ENCODE measurements around the gene NUP58.
"Not testable (repeated sequence)": the region's sequence is repeated elsewhere in the genome, so short reads cannot be mapped to it uniquely, and the experiment has no call there.

Gene NUP58

DNA sequence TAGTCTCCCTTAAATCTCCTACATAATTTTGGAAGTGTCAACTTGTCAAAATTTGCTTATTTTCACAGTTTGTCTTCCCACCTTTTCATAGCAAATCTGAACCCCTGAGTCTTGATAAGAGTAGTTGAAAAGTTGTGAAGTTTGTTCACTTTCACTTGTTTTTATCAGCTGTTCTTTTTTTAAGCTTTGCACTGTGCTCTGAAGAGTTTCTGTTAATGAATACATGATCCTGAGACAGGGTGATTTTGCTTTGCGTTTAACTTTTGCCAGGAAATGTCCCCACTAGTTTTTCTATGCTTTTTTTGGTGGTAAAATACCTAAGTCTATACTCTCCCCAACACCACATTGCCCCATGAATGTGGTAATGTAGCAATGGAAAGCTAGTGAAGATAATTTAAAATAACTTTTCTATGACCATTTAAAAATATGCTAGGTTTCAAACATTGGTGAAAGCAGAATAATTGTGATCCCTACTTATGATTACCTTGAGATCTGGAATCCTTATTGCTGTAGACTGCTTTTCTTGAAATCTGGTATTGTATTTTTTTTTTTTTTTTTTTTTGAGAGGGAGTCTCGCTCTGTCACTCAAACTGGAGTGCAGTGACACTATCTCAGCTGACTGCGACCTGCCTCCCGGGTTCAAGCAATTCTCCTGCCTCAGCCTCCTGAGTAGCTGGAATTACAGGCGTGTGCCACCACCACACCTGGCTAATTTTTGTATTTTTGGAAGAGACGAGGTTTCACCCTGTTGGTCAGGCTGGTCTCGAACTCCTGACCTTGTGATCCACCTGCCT lies 5.4 kb downstream of the NUP58 start:
- no peak for DNase-seq (ENCODE audit: low read depth)

DNA sequence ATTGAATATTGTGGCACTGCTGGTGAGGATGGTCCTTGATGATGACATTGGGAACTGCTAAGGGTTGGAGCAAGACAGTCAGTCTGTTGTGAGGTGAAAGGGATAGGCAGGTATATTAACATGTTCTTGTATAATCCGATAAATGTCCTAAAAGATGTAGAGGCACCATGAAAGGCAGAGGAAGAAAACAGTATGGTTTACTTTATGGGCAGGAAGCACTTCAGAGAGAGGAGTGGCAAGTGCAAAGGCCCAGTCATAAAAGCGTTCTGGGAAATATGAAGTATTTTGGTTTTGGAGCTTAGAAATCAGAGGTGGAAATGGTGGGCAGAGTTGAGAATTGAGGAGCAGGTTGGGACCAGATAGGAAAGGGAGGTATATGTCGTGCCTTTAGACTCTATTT lies 9.5 kb downstream of the NUP58 start:
- no peak for DNase-seq (ENCODE audit: low read depth)

DNA sequence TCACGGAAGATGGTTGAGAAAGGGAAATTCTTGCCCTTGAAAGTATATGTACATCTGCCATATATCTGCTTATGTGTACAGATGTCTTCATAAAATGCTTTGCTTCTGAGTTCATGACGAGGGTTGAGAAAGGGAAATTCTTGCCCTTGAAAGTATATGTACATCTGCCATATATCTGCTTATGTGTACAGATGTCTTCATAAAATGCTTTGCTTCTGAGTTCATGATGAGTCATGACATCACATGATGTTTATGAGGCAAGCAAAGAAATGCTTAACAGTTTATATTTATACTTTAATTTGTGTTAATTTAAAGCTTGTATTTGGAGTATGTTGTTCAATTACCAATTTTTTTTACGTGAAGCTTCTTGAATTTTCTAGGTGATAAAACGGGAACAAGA lies 17.5 kb downstream of the NUP58 start:
- not testable (repeated sequence) for DNase-seq (ENCODE audit: low read depth)

DNA sequence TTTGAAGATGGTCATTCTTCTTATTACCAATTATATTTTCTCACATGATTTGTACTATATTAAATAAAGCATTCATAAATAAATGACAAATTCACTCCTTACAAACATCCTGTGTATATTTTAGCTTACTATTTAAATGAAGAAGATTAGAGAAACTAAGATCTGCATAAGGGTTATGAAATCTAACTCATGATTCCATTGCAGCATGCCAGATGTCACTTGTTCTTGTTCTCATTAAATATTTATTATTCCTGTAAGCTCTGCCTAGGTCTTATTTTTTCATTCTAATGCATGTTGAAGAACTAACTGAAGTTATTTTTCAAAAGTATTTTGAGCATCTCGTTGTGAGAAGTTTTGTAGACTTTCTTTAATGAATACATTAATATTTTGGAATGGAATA lies 18.3 kb downstream of the NUP58 start:
- DNase-seq (ENCODE audit: low read depth) = no peak

DNA sequence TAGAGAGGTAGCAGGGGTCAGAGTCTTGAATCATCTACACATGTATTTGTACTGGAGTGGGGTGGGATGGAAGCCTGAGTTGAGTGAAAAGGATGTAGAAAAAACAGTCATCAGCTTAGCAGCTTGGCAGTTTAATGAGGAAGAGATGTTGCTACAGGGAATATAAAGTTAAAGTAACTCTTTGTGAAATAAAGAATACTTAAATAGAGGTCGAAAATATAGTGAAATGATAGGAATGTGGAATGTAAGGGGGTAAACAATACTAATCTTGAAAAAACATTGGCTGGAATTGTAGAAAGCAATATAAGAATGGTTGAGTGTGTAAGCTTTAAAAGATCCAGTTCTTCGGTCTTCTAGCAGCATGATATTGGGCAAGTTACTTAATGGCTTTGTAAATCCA lies 22.7 kb downstream of the NUP58 start:
- no peak for DNase-seq (ENCODE audit: low read depth)

DNA sequence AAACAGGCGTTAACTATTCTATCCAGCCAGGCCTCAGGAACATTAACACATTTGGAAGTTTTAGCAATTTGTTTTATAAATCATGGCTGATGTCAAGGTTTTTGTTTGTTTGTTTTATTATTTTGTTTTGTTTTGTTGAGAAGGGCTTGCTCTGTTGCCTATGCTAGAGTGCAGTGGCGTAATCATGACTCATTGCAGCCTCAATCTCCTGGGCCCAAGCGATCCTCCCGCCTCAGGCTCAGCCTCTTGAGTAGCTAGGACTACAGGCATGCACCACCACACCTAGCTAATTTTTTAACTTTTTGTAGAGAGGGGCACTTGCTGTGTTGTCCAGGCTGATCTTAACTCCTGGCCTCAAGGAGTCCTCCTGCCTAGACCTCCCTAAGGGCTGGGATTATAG lies 28.3 kb downstream of the NUP58 start:
- no peak for DNase-seq (ENCODE audit: low read depth)

DNA sequence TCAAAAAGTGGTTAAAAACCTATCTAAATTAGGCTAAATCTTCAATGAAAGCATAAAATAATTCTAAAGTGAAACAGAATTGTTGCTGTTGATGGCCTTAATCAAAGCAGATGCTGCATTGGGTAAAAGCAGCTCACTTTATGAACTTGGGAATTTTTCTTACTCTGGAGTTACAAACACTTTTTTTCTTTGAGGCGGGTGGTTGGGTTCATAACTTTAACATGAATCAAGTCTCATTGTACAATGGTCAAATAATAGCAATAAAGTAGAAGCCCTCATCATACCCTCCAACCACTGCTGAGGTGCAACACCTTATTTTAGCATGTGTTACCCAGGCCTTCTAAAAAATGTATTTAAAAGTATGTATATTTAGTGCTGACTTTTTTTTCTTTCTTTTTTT lies 29.1 kb downstream of the NUP58 start:
- no peak for DNase-seq (ENCODE audit: low read depth)

DNA sequence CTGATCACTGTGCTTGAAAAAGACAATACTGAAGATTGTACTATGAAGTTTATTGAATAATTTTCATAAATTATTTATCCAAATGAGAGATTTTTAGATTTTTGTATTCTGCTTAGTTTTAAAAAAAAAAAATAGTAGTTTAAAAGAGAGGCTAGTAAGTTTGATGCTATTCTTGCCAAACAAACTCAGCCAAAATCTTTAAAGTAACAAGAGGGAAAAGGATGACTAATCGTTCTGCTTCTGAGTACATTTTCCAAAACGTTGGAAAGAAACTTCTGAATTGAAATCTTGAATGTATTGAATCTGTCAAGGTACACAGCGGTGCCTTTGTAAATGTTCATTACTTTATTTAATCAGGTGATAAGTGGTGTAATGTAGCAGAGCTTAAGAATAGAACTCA lies 34.4 kb downstream of the NUP58 start:
- no peak for DNase-seq (ENCODE audit: low read depth)

DNA sequence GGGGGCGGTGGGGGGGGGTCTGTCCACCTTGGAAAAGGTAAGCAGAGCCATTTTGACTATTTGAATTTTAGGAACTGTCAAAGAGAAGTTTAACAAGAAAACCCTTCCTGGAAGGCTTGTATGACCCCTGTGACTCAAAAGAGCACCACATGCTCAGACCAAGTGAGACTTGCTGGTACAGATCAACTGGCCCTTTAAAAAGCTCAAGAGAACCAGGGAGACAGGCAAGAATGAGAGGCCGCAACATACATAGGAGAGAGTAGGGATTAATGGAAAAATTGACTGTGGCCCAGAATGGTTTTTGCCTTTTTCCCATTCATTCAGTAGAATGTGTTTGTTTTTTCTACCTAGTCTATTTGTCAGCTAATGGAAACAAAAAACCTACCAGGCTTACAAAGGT lies 44.2 kb downstream of the NUP58 start:
- no peak for DNase-seq (ENCODE audit: low read depth)

DNA sequence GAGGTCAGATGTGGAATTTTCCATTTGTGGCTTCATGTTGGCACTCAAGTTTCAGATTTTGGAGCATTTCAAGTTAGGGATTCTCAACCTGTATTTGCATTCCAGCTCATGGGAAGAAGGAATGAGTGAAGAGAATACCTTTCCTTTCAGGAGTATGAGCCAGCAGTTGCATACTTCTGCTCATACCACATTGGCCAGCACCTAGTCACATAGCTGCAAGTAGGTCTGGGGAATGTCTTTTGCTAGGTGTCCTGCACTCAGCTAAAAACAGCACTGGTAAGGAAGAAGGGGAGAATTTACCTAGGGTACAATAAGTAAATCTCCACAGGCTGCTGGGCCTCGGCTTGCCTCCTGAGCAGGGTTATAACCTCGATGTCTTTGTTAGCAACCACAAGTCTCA lies 45.7 kb downstream of the NUP58 start:
- no peak for DNase-seq (ENCODE audit: low read depth)

DNA sequence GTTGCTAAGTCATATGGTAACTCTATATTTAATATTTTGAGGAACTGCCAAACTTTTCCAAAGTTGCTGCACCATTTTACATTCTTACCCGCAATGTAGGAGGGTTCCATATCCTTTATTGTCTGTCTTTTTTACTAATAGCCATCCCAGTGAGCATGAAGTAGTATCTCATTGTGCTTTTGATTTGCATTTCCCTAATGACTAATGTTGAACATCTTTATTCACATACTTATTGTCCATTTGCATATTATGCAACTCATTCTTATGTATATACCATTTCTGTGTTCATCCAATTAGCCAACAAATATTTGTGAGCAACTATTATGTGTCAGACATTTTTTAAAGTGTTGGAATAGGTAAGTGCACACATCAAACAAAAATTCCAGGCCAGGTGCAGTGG lies 50.0 kb downstream of the NUP58 start:
- DNase-seq (ENCODE audit: low read depth) = no peak

DNA sequence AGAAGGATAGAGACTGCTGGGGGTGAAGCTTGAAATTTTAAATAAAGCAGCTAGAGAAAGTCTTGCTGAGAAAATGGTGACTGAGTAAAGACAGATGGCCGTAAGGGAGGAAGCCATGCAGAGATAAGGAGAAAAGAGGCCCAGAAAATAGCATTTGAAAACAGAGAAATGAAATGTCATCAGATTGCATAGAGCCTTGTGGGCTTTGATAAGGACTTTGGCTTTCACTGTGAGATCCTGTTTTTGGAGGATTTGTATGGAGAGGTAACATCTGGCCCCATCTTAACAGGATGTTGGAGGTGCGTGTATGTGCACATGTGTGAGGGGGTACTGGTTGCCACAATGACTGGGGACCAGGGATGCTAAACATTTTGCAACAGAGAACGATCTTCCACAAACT lies 50.8 kb downstream of the NUP58 start:
- no peak for DNase-seq (ENCODE audit: low read depth)

DNA sequence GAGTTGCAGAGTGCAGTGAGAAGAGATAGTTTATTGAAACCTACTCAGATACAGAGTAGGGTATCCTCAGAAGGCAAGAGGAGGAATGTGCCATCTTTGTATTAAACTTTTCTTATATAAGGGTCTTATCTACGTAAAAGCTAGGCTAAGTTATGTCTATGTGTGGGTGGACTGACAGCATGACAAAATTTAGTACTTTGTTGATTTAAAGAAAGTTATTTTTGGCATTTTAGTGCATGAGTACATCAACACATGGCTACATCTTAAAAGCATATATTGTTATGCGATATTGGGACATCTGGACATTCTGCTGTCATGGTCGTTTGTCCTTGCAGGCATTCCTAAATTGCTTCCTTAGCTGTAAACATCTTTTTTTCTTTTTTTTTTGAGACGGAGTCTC lies 51.4 kb downstream of the NUP58 start:
- no peak for DNase-seq (ENCODE audit: low read depth)

DNA sequence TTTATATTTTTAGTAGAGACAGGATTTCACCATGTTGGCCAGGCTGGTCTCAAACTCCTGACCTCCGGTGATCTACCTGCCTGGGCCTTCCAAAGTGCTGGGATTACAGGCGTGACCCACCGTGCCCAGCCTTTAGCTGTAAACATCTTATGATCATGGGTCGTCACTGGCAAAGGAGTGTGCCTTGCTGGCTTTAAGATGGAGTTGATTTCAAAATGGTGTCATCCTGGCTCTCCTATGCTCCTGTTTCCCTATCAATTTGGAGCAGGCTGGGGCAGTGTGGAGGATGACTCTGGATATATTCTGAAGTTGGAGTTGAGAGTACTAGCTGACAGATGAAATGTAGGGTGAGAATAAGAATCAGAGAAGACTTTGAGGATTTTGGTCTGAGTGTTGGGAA lies 51.9 kb downstream of the NUP58 start:
- no peak for DNase-seq (ENCODE audit: low read depth)

DNA sequence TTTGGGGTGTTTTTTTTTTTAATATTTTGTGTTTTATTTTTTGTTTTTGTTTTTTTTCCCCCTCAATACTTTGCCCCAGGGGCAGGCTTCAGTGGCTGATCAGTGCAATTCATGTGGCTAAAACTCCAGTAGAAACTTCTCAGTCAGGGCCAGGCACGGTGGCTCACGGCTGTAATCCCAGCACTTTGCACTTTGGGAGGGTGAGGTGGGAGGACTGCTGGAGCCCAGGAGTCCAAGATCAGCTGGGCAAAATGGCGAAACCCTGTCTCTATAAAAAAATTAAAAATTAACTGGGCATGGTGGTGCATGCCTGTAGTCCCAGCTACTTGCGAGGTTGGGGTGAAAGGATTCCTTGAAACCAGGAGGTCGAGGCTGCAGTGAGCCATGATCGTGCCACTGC lies 53.0 kb downstream of the NUP58 start:
- no peak for DNase-seq (ENCODE audit: low read depth)

DNA sequence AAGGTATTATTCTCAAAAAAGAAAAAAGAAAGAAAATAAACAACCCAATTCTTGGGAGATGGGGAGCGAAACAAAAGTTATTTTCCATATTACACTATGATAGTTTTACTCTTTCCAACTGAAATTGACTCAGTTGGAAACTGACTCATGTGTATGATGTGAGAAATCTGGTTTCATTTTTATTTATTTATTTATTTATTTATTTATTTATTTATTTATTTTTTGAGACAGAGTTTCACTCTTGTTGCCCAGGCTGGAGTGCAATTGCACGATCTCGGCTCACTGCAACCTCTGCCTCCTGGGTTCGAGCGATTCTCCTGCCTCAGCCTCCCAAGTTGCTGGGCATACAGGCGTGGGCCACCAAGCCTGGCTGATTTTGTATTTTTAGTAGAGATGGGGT lies 59.0 kb downstream of the NUP58 start:
- DNase-seq (ENCODE audit: low read depth) = not testable (repeated sequence)

DNA sequence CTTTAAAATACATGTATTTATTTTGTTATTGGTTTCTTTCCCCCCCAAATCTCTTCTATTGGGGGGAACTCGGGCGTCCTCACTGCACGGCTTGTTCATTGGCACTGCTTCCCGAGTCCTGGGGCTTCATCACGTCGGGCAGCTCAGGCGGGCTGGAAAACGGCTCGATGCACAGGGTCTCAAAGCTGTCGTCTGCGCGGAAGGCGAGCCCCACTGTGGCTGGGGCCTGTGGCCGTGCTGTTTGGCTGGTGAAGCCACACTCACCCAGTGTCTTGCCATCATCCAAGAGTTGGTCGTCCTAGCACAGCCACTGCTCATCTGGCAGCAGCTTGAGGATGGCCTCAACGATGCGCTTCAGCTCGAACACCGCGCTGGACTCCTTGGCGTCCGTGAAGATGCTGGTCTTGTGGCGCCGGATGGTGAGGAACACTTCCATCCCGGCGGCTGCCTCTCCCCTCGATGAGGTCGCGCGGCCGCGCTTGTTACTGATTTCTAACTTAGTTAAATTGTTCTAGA lies 64.4 kb downstream of the NUP58 start:
- DNase-seq (ENCODE audit: low read depth) = no peak

DNA sequence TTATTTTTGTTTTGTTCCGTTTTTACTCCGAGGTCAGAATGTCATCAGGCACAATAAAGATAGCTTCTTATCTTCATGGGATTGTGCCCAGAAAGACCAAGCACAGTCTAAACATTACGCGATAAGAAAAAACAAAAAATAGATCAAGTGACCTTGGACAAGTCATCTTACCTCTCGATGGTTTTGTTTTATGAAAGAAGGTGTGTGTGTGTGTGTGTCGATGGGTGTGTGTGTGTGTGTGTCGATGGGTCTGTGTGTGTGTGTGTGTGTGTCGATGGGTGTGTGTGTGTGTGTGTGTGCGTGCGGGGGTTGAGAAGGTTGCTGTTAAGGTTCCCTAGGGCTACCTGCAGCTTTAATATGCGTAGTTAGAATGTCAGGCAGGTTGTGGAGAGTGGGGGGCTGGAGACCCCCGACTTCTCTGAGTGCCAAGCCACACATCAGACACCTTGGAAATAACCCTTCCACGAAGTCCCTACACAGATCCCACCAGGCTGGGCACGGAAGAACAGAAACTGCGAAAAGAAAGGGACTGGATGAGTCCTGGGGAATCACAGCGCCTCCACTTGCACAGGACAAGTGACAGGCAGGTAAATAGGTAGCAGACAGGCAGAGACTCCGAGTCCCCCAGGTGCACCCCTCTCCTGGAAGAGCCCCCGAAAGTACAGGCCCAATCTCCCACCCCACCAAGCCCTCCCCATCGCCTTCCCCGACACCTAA lies 69.9 kb downstream of the NUP58 start:
- DNase-seq (ENCODE audit: low read depth) = no peak

DNA sequence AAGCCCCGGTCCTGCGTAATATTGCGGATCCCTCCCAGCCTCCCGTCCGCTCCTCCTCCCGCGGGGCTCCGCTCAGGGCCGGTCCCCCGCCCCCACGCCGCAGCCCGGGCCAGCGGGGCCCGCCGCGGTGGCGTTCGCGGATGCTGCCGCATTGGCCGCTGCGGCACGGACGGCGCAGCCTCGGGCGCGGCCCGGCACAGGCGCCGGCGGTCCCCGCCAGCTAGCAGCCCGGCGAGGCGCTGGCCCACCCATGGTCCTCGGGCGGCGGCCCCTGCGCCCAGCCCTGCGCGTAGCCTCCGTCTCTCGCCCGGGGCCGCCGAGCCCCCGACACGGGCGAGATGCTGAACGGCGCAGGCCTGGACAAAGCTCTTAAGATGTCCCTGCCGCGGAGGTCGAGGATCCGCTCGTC lies 70.5 kb downstream of the NUP58 start, which contains the start of gene ATP8A2:
Gene ATP8A2, plus strand, starts transcription at position 100 of the 409 bp plus-strand sequence. Its CDS starts 239 bp downstream, at position 339.
- DNase-seq (ENCODE audit: low read depth) = no peak

DNA sequence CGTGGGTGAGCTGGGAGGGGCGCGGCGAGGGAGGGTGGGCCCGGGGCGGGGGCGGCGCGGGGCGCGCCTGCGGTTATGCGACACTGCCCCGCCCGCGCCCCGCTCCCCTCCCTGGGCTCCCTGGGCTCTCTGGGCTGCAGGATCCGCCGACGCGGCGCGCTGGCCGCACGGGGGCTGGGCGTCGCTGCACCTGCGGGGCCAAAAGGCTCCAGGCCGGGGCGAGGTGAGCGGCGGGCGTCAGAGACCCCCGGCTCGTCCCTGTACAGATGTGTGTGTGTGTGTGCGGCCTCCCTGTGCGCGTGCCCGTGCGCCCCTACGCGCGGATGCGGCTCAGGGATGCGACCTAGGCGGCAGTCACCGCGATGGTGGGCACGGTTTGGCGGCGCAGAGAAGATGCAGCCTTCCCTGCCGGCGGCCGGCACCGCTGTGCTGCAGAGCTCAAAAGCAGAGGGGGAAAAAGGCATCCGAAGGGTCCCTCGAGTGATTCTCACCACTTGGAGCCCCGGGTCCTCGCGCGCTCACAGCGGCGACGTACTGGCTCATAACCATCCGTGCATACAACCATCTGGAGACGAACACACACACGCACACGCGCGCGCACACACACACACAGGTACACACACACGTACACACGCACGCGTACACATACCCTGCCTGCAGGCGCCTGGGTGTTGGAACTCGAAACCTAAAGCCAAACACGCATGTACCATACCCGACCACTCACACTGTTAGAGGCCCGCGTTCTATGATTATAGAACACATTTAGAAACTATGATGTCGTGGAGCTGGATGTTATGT lies 71.1 kb downstream of the NUP58 start:
- no peak for DNase-seq (ENCODE audit: low read depth)

DNA sequence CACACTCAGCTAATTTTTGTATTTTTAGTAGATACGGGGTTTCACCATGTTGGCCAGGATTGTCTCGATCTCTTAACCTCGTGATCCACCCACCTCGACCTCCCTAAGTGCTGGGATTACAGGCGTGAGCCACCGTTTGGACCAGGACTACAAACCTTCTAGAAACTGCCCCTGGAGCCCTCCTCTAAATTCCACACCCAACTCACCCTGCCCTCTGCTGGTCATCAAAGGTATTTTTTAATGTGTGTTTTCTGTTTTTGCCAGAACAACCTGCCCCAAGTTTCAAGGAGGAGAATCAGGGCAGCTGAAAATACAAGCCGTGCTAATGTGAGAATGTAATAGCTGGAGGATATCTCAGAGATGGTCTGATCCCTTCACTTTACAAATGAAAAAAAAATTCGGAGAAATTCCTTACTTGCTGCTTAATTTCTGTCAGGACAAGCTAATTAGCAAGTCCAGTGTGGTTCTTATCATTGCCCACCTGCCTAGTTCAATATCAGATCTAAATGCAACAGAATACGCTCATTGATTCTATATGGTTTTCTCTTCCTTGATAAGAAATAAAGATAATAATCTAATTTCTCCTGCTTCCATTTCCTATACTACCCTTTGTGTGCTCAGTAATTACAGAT lies 74.4 kb downstream of the NUP58 start:
- DNase-seq (ENCODE audit: low read depth) = no peak
